Upper lobe of left lung (tissue), 6 donors: Measurements from ENCODE around the gene ABCG1. TPM values are rescaled to one million over a fixed set of nuclear protein-coding genes. Genes with fewer than 3 reads are reported as not detected.
"Not testable (repeated sequence)": the region's sequence is repeated elsewhere in the genome, so short reads cannot be mapped to it uniquely, and the experiment has no call there.

Source experiments
- ATAC-seq, 2 donors: fragments of 200-7000 bp; cut with Tn5 transposase; one replicate each; pipeline ENCODE4 v1.9.1; 2022; ENCODE audit warnings: mild to moderate bottlenecking in 2 of 2, moderate library complexity in 2 of 2; ENCODE audit not compliant: low FRiP score in 2 of 2
- DNase-seq, 2 donors: peaks; one replicate each; pipeline ENCODE4 v3.0.0-alpha.2; 2019 to 2020
- H3K27ac ChIP-seq, 4 donors: fragments of 200-600 bp; sonication (generic); one replicate each; pipeline ENCODE4 v1.5.1; 2016 to 2019
- H3K27me3 ChIP-seq, 4 donors: fragments of 200-600 bp; sonication (generic); one replicate each; pipeline ENCODE4 v1.5.1; 2017 to 2019
- H3K36me3 ChIP-seq, 4 donors: fragments of 200-600 bp; sonication (generic); one replicate each; pipeline ENCODE4 v1.5.1; 2016 to 2019
- H3K4me1 ChIP-seq, 4 donors: fragments of 200-600 bp; sonication (generic); one replicate each; pipeline ENCODE4 v1.5.1; 2018 to 2019
- H3K4me3 ChIP-seq, 4 donors: fragments of 200-600 bp; sonication (generic); one replicate each; pipeline ENCODE4 v1.5.1; 2017 to 2019; ENCODE audit warnings: mild to moderate bottlenecking in 2 of 4, moderate library complexity in 1 of 4
- H3K9me3 ChIP-seq, 4 donors: fragments of 200-600 bp; sonication (generic); one replicate each; pipeline ENCODE4 v1.5.1; 2018 to 2019
- EP300 ChIP-seq, 4 donors: sonication (generic); formaldehyde crosslinking; IDR thresholded peaks; one replicate each; pipeline ENCODE4 v1.5.1; 2017; ENCODE audit warnings: antibody characterized with exemption in 4 of 4, control low read depth in 2 of 4
- POLR2A ChIP-seq, 4 donors: fragments of 450-650 bp; IDR thresholded peaks; one replicate each; pipeline ENCODE4 v1.5.1; 2016 to 2017; ENCODE audit warnings: antibody characterized with exemption in 4 of 4, mild to moderate bottlenecking in 2 of 4
- POLR2AphosphoS5 ChIP-seq, 2 donors: sonication (generic); formaldehyde crosslinking; IDR thresholded peaks; one replicate each; pipeline ENCODE4 v1.5.1; 2017; ENCODE audit warnings: antibody characterized with exemption in 2 of 2
- WGBS, 2 donors: methylation state at CpG; one replicate each; pipeline ENCODE4 v1.1.5; 2017 to 2018; 5-methylcytosine and 5-hydroxymethylcytosine counted together
- total RNA-seq, 6 donors: library from RNA; depleted of rRNA in 4 of 6; stranded (reverse); fragments of >200 nt in 4 of 6; gene quantifications; one replicate each; pipeline versions ENCODE4 v1.1.0 to v1.2.1, GENCODE V29; 2016 to 2021
- TF ChIP-seq, protein P1 (sequence below), 6 experiments: fragments of 450-650 bp in 4 of 6; fragments of 200-600 bp in 2 of 6; sonication (generic) in 2 of 6; IDR thresholded peaks; one replicate each; pipeline ENCODE4 v1.5.1; 2016 to 2019; ENCODE audit warnings: antibody characterized with exemption in 6 of 6
- donor health status: DM: no; HTN: no; CAD: no; lungs with moderate emphysema.
- donor health status: DM: no; HTN: yes; CAD: no; lungs with severe emphysema.

Gene ABCG1
- total RNA-seq, 6 donors from 2014 or later = 56.7 to 130 (median 79.8) TPM

DNA sequence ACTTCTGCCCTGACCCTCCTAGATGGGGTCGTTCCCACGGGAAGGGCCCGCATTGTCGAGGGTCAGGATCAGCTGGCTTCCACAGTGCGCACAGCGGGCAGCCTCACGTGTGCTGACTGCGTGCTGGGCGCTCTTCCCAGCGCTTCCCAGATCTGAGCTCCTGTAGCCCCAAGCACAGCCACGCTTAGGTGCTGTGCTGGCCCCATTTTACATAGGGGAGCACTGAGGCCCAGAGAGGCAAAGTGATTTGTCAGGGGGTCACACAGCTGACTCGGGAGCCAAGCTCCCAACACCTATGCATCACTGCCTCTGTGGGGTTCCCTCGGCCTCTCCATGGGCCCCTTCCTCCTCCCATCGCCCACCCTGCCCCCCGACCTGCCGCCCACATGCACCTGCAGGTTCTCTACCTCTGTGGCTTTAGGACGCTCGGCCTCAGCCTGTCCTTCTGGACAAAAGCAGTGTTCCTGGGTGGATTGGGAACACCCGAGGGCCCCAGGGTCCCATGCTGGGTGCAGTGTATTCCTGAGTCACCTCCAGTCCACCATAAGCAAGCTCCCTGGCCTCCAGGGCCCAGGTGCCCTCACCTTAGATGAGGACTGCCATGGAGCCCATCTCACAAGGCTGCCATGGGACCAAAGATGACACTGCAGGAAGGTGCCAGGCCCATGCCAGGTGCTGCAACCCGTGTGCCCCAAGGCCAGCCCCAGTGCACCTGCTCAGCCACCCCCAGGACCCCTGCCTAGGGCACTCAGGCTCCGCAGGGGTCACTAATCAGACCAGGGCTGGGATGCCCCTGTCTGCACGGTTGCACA lies 73.0 kb downstream of the ABCG1 start:
- no peak for DNase-seq
- Histone ChIP-seq H3K9me3 (no peaks in the 10 kb centered on the region), H3K4me3 (no peak overlapping the region), H3K36me3 (peaks cover 2 to 80% (median 40%) of the 10 kb centered on the region in 4 donors), H3K27ac (no peak overlapping the region), H3K4me1 (no peaks in the 10 kb centered on the region), H3K27me3 (no peaks in the 10 kb centered on the region)
- TF ChIP-seq EP300 (IDR thresholded peaks at IDR 0.05) (no peak), POLR2AphosphoS5 (IDR thresholded peaks at IDR 0.05) (no peak), POLR2A (IDR thresholded peaks at IDR 0.05) (no peak)
- TF ChIP-seq, protein P1, sequence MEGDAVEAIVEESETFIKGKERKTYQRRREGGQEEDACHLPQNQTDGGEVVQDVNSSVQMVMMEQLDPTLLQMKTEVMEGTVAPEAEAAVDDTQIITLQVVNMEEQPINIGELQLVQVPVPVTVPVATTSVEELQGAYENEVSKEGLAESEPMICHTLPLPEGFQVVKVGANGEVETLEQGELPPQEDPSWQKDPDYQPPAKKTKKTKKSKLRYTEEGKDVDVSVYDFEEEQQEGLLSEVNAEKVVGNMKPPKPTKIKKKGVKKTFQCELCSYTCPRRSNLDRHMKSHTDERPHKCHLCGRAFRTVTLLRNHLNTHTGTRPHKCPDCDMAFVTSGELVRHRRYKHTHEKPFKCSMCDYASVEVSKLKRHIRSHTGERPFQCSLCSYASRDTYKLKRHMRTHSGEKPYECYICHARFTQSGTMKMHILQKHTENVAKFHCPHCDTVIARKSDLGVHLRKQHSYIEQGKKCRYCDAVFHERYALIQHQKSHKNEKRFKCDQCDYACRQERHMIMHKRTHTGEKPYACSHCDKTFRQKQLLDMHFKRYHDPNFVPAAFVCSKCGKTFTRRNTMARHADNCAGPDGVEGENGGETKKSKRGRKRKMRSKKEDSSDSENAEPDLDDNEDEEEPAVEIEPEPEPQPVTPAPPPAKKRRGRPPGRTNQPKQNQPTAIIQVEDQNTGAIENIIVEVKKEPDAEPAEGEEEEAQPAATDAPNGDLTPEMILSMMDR (IDR thresholded peaks at IDR 0.05) = no peak
- WGBS, 2 donors = 91 to 94% methylated on average over 15 to 20 of the region's 22 CpGs
- peak in 1 of 2 donors; percentile 30 for ATAC-seq

DNA sequence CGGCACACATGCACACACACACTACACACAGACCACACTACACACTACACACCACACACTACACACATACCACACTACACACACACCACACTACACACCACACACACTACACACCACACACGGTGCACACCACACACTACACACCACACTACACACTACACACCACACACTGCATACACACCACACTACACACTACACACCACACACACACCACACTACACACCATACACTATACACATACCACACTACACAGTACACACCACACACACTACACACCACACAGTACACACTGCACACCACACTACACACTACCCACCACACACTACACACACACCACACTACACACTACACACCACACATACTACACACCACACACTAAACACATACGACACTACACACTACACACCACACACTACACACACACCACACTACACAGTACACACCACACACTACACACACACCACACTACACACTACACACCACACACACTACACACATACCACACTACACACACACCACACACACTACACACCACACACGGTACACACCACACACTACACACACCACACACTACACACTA lies 73.7 kb downstream of the ABCG1 start:
- DNase-seq, H3K4me3 ChIP-seq, ATAC-seq, H3K27ac ChIP-seq, H3K9me3 ChIP-seq, H3K27me3 ChIP-seq, H3K4me1 ChIP-seq: not testable (repeated sequence)
- peaks cover 2 to 79% (median 37%) of the 10 kb centered on the region in 4 donors for H3K36me3 ChIP-seq
- WGBS, 2 donors = 90 to 94% methylated on average over 4 of the region's 4 CpGs

GRCh38 chr21:42293649-42294272 lies 74.8 kb downstream of the ABCG1 start:
- TF ChIP-seq POLR2A (IDR thresholded peaks at IDR 0.05) (no peak), POLR2AphosphoS5 (IDR thresholded peaks at IDR 0.05) (no peak), EP300 (IDR thresholded peaks at IDR 0.05) (no peak)
- TF ChIP-seq, protein P1 (IDR thresholded peaks at IDR 0.05) = no peak
- WGBS, 2 donors = 94 to 96% methylated on average over 17 of the region's 17 CpGs
- Histone ChIP-seq H3K36me3 (peaks cover 2 to 77% (median 33%) of the 10 kb centered on the region in 4 donors), H3K9me3 (no peaks in the 10 kb centered on the region), H3K4me1 (no peaks in the 10 kb centered on the region), H3K27me3 (no peaks in the 10 kb centered on the region), H3K27ac (peak overlapping the region in 1 of 4 donors; percentile 3), H3K4me3 (no peak overlapping the region)
- ATAC-seq (no peak), DNase-seq (no peak)

DNA sequence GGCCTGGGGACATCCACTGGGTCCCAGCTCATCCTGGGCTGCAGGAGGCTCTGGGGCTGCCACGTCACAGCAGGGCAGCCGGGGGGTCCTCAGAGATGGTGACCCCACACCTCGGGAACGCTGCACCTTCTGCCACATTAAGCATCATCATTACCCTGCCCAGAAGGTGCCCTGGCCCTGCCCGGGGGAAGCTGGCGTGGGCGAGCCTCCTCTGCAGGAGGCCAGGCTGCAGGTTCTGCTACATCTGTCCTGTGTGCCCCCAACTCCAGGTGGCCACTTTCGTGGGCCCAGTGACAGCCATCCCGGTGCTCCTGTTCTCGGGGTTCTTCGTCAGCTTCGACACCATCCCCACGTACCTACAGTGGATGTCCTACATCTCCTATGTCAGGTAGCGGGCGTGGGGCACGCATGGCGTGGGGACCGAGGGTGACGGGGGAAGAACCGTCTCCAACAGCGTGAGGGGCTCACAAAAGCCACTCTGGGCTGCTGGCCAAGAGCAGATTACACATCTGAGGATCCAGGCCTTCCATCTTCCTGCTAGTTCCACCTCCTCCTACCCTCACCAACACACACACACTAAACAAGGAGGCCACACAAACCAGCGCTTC lies 75.4 kb downstream of the ABCG1 start:
- peak overlapping the region in 1 of 4 donors; percentile 3 for H3K27ac ChIP-seq
- H3K4me3 ChIP-seq = no peak overlapping the region
- H3K4me1 ChIP-seq = peaks cover 0 to 4% (median 1%) of the 10 kb centered on the region in 4 donors
- TF ChIP-seq POLR2AphosphoS5 (IDR thresholded peaks at IDR 0.05) = no peak
- TF ChIP-seq, protein P1 (IDR thresholded peaks at IDR 0.05) = no peak
- no peak for TF ChIP-seq POLR2A (IDR thresholded peaks at IDR 0.05)
- TF ChIP-seq EP300 (IDR thresholded peaks at IDR 0.05) = no peak
- no peak for DNase-seq
- 90 to 96% methylated on average over 10 to 19 of the region's 22 CpGs for WGBS, 2 donors
- H3K9me3 ChIP-seq = no peaks in the 10 kb centered on the region
- no peaks in the 10 kb centered on the region for H3K27me3 ChIP-seq
- H3K36me3 ChIP-seq = peaks cover 2 to 73% (median 31%) of the 10 kb centered on the region in 4 donors
- ATAC-seq = no peak

GRCh38 chr21:42295845-42296244 lies 76.9 kb downstream of the ABCG1 start:
- H3K27me3 ChIP-seq = no peaks in the 10 kb centered on the region
- H3K4me1 ChIP-seq = peaks cover 0 to 10% (median 2%) of the 10 kb centered on the region in 4 donors
- peaks cover 2 to 63% (median 27%) of the 10 kb centered on the region in 4 donors for H3K36me3 ChIP-seq
- no peak overlapping the region for H3K4me3 ChIP-seq
- DNase-seq (no peak), ATAC-seq (no peak)
- H3K9me3 ChIP-seq = no peaks in the 10 kb centered on the region
- H3K27ac ChIP-seq = no peak overlapping the region
- 87% methylated on average over 11 to 15 of the region's 15 CpGs for WGBS, 2 donors
- TF ChIP-seq, protein P1 (IDR thresholded peaks at IDR 0.05) = no peak
- TF ChIP-seq POLR2A (IDR thresholded peaks at IDR 0.05) (no peak), EP300 (IDR thresholded peaks at IDR 0.05) (no peak), POLR2AphosphoS5 (IDR thresholded peaks at IDR 0.05) (no peak)
